ENCODE results near the gene EML4.

GRCh38 chr2:42274863-42275262 lies 105.7 kb downstream of the EML4 start:
- TF ChIP-seq CTCF (IDR thresholded peaks at IDR 0.05; ENCODE audit: borderline replicate concordance, extremely low read depth, low read length, poor library complexity, severe bottlenecking), result no peak
- TF ChIP-seq EZH2 (IDR thresholded peaks at IDR 0.05; ENCODE audit: borderline replicate concordance, low read depth, low read length, severe bottlenecking), result no peak
